Colonic mucosa (tissue), 4 donors: ENCODE data around the gene DSG2. TPM values are rescaled to one million over a fixed set of nuclear protein-coding genes. Genes with fewer than 3 reads are reported as not detected.

Experiments used
- DNase-seq: peaks from one replicate; pipeline ENCODE4 v3.0.0-alpha.2; 2020
- H3K27ac ChIP-seq: fragments of 200-600 bp; one replicate; pipeline ENCODE4 v1.8.0; 2021
- H3K27me3 ChIP-seq: fragments of 200-600 bp; one replicate; pipeline ENCODE4 v1.8.0; 2021
- H3K36me3 ChIP-seq: fragments of 200-600 bp; one replicate; pipeline ENCODE4 v1.8.0; 2021
- H3K4me1 ChIP-seq: fragments of 200-600 bp; one replicate; pipeline ENCODE4 v1.8.0; 2021; ENCODE audit warnings: mild to moderate bottlenecking
- H3K4me3 ChIP-seq: fragments of 200-600 bp; one replicate; pipeline ENCODE4 v1.8.0; 2021
- H3K9ac ChIP-seq, 2 donors: one replicate each; pipeline ENCODE4 v1.7.0; 2013; ENCODE audit warnings: control low read depth in 2 of 2, low read depth in 2 of 2, low read length in 2 of 2
- H3K9me3 ChIP-seq: fragments of 200-600 bp; one replicate; pipeline ENCODE4 v1.8.0; 2021
- CTCF ChIP-seq: fragments of 200-600 bp; IDR thresholded peaks from one replicate; pipeline ENCODE4 v1.8.0; 2022; ENCODE audit warnings: antibody characterized with exemption, mild to moderate bottlenecking
- intact Hi-C: fragments of 100-400 bp; cut with DNase I; formaldehyde crosslinking; loops from one replicate; pipeline ENCODE4 v1.14.1; 2022
- total RNA-seq, 2 donors: library from RNA; stranded (reverse); fragmentation: NEBNext Ultra II Directional in 1 of 2; extraction: Animal tissue kit (Norgen Biotek cat#: 25700) in 1 of 2; gene quantifications; one replicate each; pipeline ENCODE4 v1.2.1, GENCODE V29; 2021
- donor health status: healthy.
- donor health status: DM: no; HTN: no; CAD: no.
- donor health status: DM: no; HTN: no; CAD: no.

DSG2 gene
- total RNA-seq, 2 donors from 2014 or later = 237 to 308 TPM

- H3K4me3 ChIP-seq = no peak overlapping the region
- no peaks in the 10 kb centered on the region for H3K36me3 ChIP-seq
- H3K4me1 ChIP-seq = no peaks in the 10 kb centered on the region
- DNase-seq = no peak
- no peak for TF ChIP-seq CTCF
- intact Hi-C loops = no loop called here
- H3K9ac ChIP-seq = no peak overlapping the region
- H3K27ac ChIP-seq = no peak overlapping the region
- no peaks in the 10 kb centered on the region for H3K9me3 ChIP-seq
- no peaks in the 10 kb centered on the region for H3K27me3 ChIP-seq
Observed at GRCh38 chr18:31595121-31595771, 97.3 kb downstream of the DSG2 start.

- Histone ChIP-seq H3K4me1 (no peaks in the 10 kb centered on the region), H3K27me3 (no peaks in the 10 kb centered on the region), H3K27ac (no peak overlapping the region), H3K9ac (no peak overlapping the region), H3K9me3 (no peaks in the 10 kb centered on the region), H3K4me3 (no peak overlapping the region), H3K36me3 (no peaks in the 10 kb centered on the region)
- TF ChIP-seq CTCF = no peak
- intact Hi-C loops = no loop called here
- no peak for DNase-seq
Observed at GRCh38 chr18:31596081-31596872, 98.3 kb downstream of the DSG2 start.

GRCh38 chr18:31598021-31598805 is 100.2 kb downstream of the DSG2 start:
- intact Hi-C loops = no loop called here
- no peak overlapping the region for H3K9ac ChIP-seq

More at GRCh38 chr18:31598021-31598805, 100.2 kb downstream of the DSG2 start:
- Histone ChIP-seq H3K9me3 (no peaks in the 10 kb centered on the region), H3K27ac (no peak overlapping the region), H3K27me3 (no peaks in the 10 kb centered on the region), H3K4me1 (no peaks in the 10 kb centered on the region), H3K4me3 (no peak overlapping the region), H3K36me3 (no peaks in the 10 kb centered on the region)
- TF ChIP-seq CTCF = no peak
- no peak for DNase-seq

Other genes starting within 250 kb of the DSG2 start
- not detected for gene DSG1, start 180.0 kb upstream of the DSG2 start, total RNA-seq
- under 1 TPM; 0.16 to 0.27 TPM for gene DSG4, start 121.4 kb upstream of the DSG2 start, total RNA-seq
- gene DSG3, start 50.4 kb upstream of the DSG2 start, total RNA-seq = under 1 TPM; 0.07 to 0.40 TPM
- gene TTR, start 93.7 kb downstream of the DSG2 start, total RNA-seq = 1 to 10 TPM; 1.7 to 2.8 TPM
- gene B4GALT6, start 186.4 kb downstream of the DSG2 start, total RNA-seq = 1 to 10 TPM; 5.7 to 7.5 TPM